Measurements from ENCODE around the gene FAM124B. TPM values are rescaled to one million over a fixed set of nuclear protein-coding genes. Genes with fewer than 3 reads are reported as not detected.

FAM124B gene
- polyA plus RNA-seq, 1 donor (not counting 4 experiments of a cell fraction or from before 2014, with no cell fraction given), result 0.03 TPM

DNA sequence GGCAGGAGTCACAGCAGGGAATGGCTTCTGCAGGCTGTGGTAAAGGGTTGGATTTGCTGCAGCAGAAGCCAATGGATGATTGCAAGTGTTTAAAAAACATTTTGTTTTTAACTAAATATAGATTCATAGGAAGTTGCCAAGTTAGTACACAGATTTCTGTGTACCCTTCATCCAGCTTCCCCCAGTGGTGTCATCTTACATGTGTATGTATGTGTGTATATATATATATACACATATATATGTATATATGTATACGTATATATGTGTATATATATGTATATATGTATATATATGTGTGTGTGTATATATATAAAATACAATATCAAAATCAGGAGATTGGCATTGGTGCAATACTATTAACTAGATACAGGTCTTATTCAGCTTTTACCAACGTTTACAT is 19.2 kb upstream of the FAM124B start:
- H2AFZ ChIP-seq (ENCODE audit: control insufficient read depth, low read length), result no peak overlapping the region
- H3K36me3 ChIP-seq (ENCODE audit: control insufficient read depth in 2 of 2, extremely low read depth in 1 of 2, insufficient read depth in 2 of 2, low read length in 2 of 2), result no peaks in the 10 kb centered on the region
- no peaks in the 10 kb centered on the region for H3K9me1 ChIP-seq (ENCODE audit: control insufficient read depth, extremely low read depth, insufficient read depth, low read length)
- no peaks in the 10 kb centered on the region for H3K27me3 ChIP-seq (ENCODE audit: control insufficient read depth, extremely low read depth, insufficient read depth, low read length)
- no peak for TF ChIP-seq EZH2 (IDR thresholded peaks at IDR 0.05; ENCODE audit: low read length)
- TF ChIP-seq, protein P1, sequence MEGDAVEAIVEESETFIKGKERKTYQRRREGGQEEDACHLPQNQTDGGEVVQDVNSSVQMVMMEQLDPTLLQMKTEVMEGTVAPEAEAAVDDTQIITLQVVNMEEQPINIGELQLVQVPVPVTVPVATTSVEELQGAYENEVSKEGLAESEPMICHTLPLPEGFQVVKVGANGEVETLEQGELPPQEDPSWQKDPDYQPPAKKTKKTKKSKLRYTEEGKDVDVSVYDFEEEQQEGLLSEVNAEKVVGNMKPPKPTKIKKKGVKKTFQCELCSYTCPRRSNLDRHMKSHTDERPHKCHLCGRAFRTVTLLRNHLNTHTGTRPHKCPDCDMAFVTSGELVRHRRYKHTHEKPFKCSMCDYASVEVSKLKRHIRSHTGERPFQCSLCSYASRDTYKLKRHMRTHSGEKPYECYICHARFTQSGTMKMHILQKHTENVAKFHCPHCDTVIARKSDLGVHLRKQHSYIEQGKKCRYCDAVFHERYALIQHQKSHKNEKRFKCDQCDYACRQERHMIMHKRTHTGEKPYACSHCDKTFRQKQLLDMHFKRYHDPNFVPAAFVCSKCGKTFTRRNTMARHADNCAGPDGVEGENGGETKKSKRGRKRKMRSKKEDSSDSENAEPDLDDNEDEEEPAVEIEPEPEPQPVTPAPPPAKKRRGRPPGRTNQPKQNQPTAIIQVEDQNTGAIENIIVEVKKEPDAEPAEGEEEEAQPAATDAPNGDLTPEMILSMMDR (optimal IDR thresholded peaks at IDR 0.05 in 1 of 3, IDR thresholded peaks at IDR 0.05 in 1 of 3, conservative IDR thresholded peaks at IDR 0.05 in 1 of 3; ENCODE audit: extremely low read depth in 1 of 3, insufficient read depth in 2 of 3, low read length in 3 of 3), result no peak
- no peaks in the 10 kb centered on the region for H3K79me2 ChIP-seq (ENCODE audit: control insufficient read depth, insufficient read depth, low read length)
- dilution Hi-C loops (cut with MboI; ENCODE audit: extremely low pct_ligation_motif_present, low sequenced_read_pairs), result no loop called here
- no peaks in the 10 kb centered on the region for H3K4me1 ChIP-seq (ENCODE audit: control insufficient read depth, extremely low read depth, insufficient read depth, low read length)
- no peak overlapping the region for H3K4me3 ChIP-seq (ENCODE audit: control insufficient read depth in 2 of 3, extremely low read depth in 1 of 3, insufficient read depth in 2 of 3, low read depth in 1 of 3, low read length in 3 of 3)
- DNase-seq (ENCODE audit: low read depth, low spot score) (no peak), FAIRE-seq (no peak)
- no peaks in the 10 kb centered on the region for H4K20me1 ChIP-seq (ENCODE audit: control insufficient read depth, extremely low read depth, insufficient read depth, low read length)
- H3K9me3 ChIP-seq (ENCODE audit: control insufficient read depth, low read depth, low read length), result no peaks in the 10 kb centered on the region
- H3K27ac ChIP-seq (ENCODE audit: control insufficient read depth, insufficient read depth, low read length), result no peak overlapping the region
- no peak overlapping the region for H3K9ac ChIP-seq (ENCODE audit: control insufficient read depth, extremely low read depth, insufficient read depth, low read length)
- no peak overlapping the region for H3K4me2 ChIP-seq (ENCODE audit: control insufficient read depth, extremely low read depth, insufficient read depth, low read depth, low read length)

DNA sequence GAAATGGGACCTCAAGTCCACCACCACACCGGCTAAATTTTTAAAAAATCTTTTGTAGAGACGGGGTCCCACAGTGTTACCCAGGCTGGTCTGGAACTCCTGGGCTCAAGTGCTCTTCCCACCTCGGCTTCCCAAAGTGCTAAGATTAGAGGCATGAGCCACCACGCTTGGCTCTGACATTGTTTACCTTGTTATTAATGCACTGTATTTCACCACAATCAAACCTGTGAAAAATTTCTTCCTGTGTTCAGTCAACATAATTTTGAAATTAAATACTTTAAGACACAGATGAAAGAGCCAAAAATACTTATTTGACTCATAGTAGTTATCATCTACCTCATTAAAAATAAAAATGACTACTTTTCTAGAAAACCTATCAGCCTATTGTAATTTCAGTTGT is 16.0 kb upstream of the FAM124B start:
- Histone ChIP-seq H2AFZ (ENCODE audit: control insufficient read depth, low read length) (no peak overlapping the region), H3K36me3 (ENCODE audit: control insufficient read depth in 2 of 2, extremely low read depth in 1 of 2, insufficient read depth in 2 of 2, low read length in 2 of 2) (no peaks in the 10 kb centered on the region), H3K27me3 (ENCODE audit: control insufficient read depth, extremely low read depth, insufficient read depth, low read length) (no peaks in the 10 kb centered on the region), H3K4me2 (ENCODE audit: control insufficient read depth, extremely low read depth, insufficient read depth, low read depth, low read length) (no peak overlapping the region), H3K9me1 (ENCODE audit: control insufficient read depth, extremely low read depth, insufficient read depth, low read length) (no peaks in the 10 kb centered on the region), H3K79me2 (ENCODE audit: control insufficient read depth, insufficient read depth, low read length) (no peaks in the 10 kb centered on the region), H3K4me1 (ENCODE audit: control insufficient read depth, extremely low read depth, insufficient read depth, low read length) (peaks cover 2% of the 10 kb centered on the region), H4K20me1 (ENCODE audit: control insufficient read depth, extremely low read depth, insufficient read depth, low read length) (no peaks in the 10 kb centered on the region), H3K27ac (ENCODE audit: control insufficient read depth, insufficient read depth, low read length) (no peak overlapping the region), H3K4me3 (ENCODE audit: control insufficient read depth in 2 of 3, extremely low read depth in 1 of 3, insufficient read depth in 2 of 3, low read depth in 1 of 3, low read length in 3 of 3) (no peak overlapping the region), H3K9ac (ENCODE audit: control insufficient read depth, extremely low read depth, insufficient read depth, low read length) (no peak overlapping the region), H3K9me3 (ENCODE audit: control insufficient read depth, low read depth, low read length) (no peaks in the 10 kb centered on the region)
- DNase-seq (ENCODE audit: low read depth, low spot score) (no peak), FAIRE-seq (no peak)
- TF ChIP-seq EZH2 (IDR thresholded peaks at IDR 0.05; ENCODE audit: low read length), result no peak
- TF ChIP-seq, protein P1 (optimal IDR thresholded peaks at IDR 0.05 in 1 of 3, IDR thresholded peaks at IDR 0.05 in 1 of 3, conservative IDR thresholded peaks at IDR 0.05 in 1 of 3; ENCODE audit: extremely low read depth in 1 of 3, insufficient read depth in 2 of 3, low read length in 3 of 3), result no peak
- dilution Hi-C loops (cut with MboI; ENCODE audit: extremely low pct_ligation_motif_present, low sequenced_read_pairs), result no loop called here

All from keratinocyte (primary cell).